Measurements from ENCODE around the gene RNF187. TPM values are rescaled to one million over a fixed set of nuclear protein-coding genes. Genes with fewer than 3 reads are reported as not detected.

The RNF187 gene
- 10 to 100 TPM; 35.3 to 35.6 TPM for total RNA-seq

DNA sequence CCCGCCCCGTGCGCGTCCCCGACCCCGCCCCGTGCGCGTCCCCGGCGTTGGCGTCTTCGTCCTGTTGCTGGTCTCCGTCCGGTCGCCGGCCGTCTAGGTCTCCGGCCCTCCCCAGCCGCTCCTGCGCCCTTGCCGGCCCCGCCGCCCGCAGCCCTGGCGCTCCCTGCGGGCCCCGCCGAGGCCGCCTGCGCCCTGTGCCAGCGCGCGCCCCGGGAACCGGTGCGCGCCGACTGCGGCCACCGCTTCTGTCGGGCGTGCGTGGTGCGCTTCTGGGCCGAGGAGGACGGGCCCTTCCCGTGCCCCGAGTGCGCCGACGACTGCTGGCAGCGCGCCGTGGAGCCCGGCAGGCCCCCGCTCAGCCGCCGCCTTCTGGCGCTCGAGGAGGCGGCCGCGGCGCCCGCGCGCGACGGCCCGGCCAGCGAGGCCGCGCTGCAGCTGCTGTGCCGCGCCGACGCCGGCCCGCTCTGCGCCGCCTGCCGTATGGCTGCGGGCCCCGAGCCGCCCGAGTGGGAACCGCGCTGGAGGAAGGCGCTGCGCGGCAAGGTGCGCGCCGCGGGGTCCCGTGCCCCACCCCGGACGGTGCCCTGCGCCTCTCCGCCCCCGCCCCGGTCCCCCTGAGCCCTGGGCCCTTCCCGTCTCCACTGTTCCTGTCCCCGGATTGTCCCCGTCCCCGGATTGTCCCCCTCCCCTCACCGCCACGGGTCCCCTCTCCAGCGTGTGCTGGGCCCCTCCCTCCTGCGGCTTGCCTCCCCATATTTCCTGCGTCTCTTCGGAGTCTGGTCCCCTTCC is at the start of gene RNF187:
RNF187 (plus strand) TSS at position 47 of the 789 bp plus-strand sequence.
- no peaks in the 10 kb centered on the region for H3K27me3 ChIP-seq
- peaks cover 4% of the 10 kb centered on the region for H3K36me3 ChIP-seq
- peak within 1 kb of the TSS; percentile 95 to 96 for H3K27ac ChIP-seq
- peak; percentile 86 for DNase-seq (ENCODE audit: low spot score)
- peaks cover 0 to 39% of the 10 kb centered on the region in 2 donors for H3K4me1 ChIP-seq
- TF ChIP-seq, protein P1, sequence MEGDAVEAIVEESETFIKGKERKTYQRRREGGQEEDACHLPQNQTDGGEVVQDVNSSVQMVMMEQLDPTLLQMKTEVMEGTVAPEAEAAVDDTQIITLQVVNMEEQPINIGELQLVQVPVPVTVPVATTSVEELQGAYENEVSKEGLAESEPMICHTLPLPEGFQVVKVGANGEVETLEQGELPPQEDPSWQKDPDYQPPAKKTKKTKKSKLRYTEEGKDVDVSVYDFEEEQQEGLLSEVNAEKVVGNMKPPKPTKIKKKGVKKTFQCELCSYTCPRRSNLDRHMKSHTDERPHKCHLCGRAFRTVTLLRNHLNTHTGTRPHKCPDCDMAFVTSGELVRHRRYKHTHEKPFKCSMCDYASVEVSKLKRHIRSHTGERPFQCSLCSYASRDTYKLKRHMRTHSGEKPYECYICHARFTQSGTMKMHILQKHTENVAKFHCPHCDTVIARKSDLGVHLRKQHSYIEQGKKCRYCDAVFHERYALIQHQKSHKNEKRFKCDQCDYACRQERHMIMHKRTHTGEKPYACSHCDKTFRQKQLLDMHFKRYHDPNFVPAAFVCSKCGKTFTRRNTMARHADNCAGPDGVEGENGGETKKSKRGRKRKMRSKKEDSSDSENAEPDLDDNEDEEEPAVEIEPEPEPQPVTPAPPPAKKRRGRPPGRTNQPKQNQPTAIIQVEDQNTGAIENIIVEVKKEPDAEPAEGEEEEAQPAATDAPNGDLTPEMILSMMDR (IDR thresholded peaks at IDR 0.05): no peak
- H3K9me3 ChIP-seq: no peaks in the 10 kb centered on the region
- peak within 1 kb of the TSS; percentile 70 to 80 for H3K4me3 ChIP-seq

DNA sequence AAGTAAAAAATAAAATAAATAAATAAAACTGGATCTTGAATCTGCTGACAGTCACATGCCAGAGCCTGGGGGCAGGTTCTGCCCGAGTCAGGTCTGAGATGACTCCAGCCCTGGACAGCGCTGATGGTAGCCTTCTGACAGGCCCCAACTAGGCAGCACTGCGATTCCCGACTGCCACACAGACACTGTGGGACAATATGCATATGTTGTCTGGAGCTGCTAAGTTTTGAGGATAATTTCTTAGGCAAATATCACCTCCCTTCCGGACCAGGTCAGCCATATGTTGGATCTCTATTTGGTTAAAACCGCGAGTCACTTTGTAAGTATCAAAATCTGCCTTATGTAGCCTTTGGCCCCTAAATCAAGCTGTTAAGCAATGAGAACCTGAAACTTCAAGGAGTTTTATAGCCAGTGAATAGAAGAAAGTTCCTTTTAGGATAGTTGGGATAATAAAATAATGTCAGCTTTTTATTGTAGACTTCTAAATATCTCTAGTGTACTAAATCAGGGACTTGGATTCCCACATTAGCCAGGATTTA is 49.7 kb upstream of the RNF187 start:
- no peaks in the 10 kb centered on the region for H3K9me3 ChIP-seq
- no peaks in the 10 kb centered on the region for H3K27me3 ChIP-seq
- H3K36me3 ChIP-seq: no peaks in the 10 kb centered on the region
- TF ChIP-seq, protein P1 (IDR thresholded peaks at IDR 0.05): no peak
- no peak overlapping the region for H3K4me3 ChIP-seq
- H3K27ac ChIP-seq: no peak overlapping the region
- H3K4me1 ChIP-seq: no peaks in the 10 kb centered on the region
- DNase-seq (ENCODE audit: low spot score): no peak

DNA sequence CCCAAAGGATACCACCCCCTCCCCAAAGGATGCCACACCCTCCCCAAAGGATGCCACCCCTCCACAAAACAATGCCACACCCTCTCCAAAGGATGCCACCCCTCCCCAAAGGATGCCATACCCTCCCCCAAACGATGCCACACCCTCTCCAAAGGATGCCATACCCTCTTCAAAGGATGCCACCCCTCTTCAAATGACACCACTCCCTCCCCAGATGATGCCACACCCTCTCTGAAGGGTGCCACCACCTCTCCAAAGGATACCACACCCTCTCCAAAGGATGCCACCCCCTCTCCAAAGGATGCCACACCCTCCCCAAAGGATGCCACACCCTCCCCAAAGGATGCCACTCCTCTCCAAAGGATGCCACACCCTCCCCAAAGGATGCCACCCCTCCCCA is 48.9 kb upstream of the RNF187 start:
- Histone ChIP-seq H3K4me3 (no peak overlapping the region), H3K9me3 (no peaks in the 10 kb centered on the region), H3K36me3 (no peaks in the 10 kb centered on the region), H3K27ac (no peak overlapping the region), H3K27me3 (no peaks in the 10 kb centered on the region), H3K4me1 (no peaks in the 10 kb centered on the region)
- no peak for DNase-seq (ENCODE audit: low spot score)
- TF ChIP-seq, protein P1 (IDR thresholded peaks at IDR 0.05): no peak

DNA sequence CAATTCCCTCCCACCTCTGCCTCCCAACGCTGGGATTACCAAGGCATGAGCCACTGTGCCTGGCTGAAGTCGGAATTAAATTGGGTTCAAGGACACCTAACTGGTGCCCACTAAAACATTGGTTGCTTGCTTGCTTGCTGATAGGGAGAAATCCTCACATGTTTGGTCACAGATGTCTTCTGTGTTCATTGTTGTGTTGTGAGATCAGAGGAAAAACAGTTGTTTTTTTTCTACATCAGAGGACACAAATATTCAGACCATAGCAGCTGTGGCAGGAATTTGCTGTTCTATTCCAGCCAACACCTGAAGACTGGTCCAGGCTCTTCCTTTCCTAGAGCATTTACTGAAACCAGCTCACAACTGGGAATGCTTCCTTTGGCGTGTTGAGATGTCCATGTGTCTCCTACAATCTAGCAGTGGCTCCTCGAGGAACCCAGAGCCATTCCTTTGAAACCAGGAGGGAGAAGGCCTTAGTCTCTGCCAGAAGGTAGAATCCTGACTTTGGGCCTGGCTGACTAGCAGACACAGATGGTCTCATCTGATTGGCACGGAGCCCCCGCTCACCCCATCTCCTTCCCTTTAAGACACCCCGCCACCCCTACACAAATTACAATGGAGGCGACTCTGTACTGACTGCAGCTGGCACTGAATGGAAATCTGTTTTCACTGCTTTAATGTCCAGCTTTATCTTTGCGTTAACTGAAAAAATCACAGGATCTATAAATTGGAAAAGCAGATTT is 46.3 kb upstream of the RNF187 start:
- DNase-seq (ENCODE audit: low spot score): no peak
- TF ChIP-seq, protein P1 (IDR thresholded peaks at IDR 0.05): no peak
- Histone ChIP-seq H3K27me3 (no peaks in the 10 kb centered on the region), H3K36me3 (no peaks in the 10 kb centered on the region), H3K9me3 (no peaks in the 10 kb centered on the region), H3K27ac (no peak overlapping the region), H3K4me3 (no peak overlapping the region), H3K4me1 (peaks cover 0 to 1% of the 10 kb centered on the region in 2 donors)

DNA sequence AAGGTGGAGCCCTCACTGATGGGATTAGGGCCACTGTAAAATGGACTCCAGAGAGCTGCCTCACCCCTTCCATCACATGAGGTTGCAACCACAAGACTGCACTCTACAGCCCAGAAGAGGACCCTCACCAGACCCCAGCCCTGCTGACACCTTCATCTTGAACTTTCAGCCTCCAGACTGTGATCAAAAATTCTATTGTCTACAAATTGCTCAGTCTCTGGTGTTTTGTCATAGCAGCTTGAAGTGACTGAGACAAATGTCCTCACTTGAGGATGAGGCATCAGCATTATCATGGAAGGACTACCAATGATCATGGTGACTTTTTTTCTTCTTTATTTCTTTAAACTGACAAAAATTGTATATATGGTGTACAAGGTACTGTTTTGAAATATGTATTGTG is 43.8 kb upstream of the RNF187 start:
- peaks cover 0 to 9% of the 10 kb centered on the region in 2 donors for H3K4me1 ChIP-seq
- H3K9me3 ChIP-seq: no peaks in the 10 kb centered on the region
- no peak overlapping the region for H3K4me3 ChIP-seq
- no peaks in the 10 kb centered on the region for H3K27me3 ChIP-seq
- TF ChIP-seq, protein P1 (IDR thresholded peaks at IDR 0.05): no peak
- H3K27ac ChIP-seq: no peak overlapping the region
- H3K36me3 ChIP-seq: no peaks in the 10 kb centered on the region
- DNase-seq (ENCODE audit: low spot score): no peak

Data from right atrium auricular region (tissue), 2 donors.